Testis (tissue), 2 donors: ENCODE results near the gene IL1RAPL2.

Source experiments
- CTCF ChIP-seq, 3 experiments: fragments of 450-650 bp in 2 of 3; fragments of 200-600 bp in 1 of 3; sonication (generic) in 1 of 3; IDR thresholded peaks; one replicate each; pipeline ENCODE4 v1.5.1; 2016 to 2019; ENCODE audit warnings: antibody characterized with exemption in 3 of 3, mild to moderate bottlenecking in 2 of 3, moderate library complexity in 1 of 3
- POLR2A ChIP-seq: fragments of 450-650 bp; IDR thresholded peaks from one replicate; pipeline ENCODE4 v1.6.1; 2017; ENCODE audit warnings: antibody characterized with exemption, mild to moderate bottlenecking, moderate library complexity

- TF ChIP-seq POLR2A: no peak
- TF ChIP-seq CTCF (IDR thresholded peaks at IDR 0.05): no peak
These were observed 548.6 kb downstream of the IL1RAPL2 start for GRCh38 chrX:105114554-105115130.
